ENCODE data around the gene FAM181A.
A peak's percentile ranks its signal among the peaks of the same experiment; 100 is the strongest.

The FAM181A gene

GRCh38 chr14:93960108-93960475 is 32.9 kb downstream of the FAM181A start:
- Histone ChIP-seq H3F3A (ENCODE audit: insufficient read depth) (peaks cover 46% of the 10 kb centered on the region), H3K4me2 (ENCODE audit: low read depth, low read length, poor library complexity, severe bottlenecking) (peak overlapping the region; percentile 64), H2AFZ (ENCODE audit: low read depth, low read length, severe bottlenecking) (no peak overlapping the region), H3K9me3 (ENCODE audit: insufficient read depth, low read length) (no peaks in the 10 kb centered on the region), H3K4me3 (ENCODE audit: insufficient read depth, low read length, poor library complexity, severe bottlenecking) (peak overlapping the region; percentile 19), H3K27me3 (ENCODE audit: low read length) (no peaks in the 10 kb centered on the region), H3K79me2 (ENCODE audit: insufficient read depth, low read length) (no peaks in the 10 kb centered on the region; the same call in 1 of the 2 replicates), H3K9me2 (replicated peaks; ENCODE audit: insufficient read depth, low read length) (no peaks in the 10 kb centered on the region), H3K9ac (ENCODE audit: low read length) (peak overlapping the region; percentile 60), H3K27ac (ENCODE audit: low read depth, low read length) (peak overlapping the region; percentile 99), H4K20me1 (ENCODE audit: low read depth, low read length) (no peaks in the 10 kb centered on the region), H3K36me3 (ENCODE audit: low read length) (no peaks in the 10 kb centered on the region)
- TF ChIP-seq CTCF (IDR thresholded peaks at IDR 0.05; ENCODE audit: insufficient read depth, low read length, poor library complexity, severe bottlenecking): no peak
- TF ChIP-seq EZH2phosphoT487 (conservative IDR thresholded peaks at IDR 0.05; ENCODE audit: low read length): no peak

DNA sequence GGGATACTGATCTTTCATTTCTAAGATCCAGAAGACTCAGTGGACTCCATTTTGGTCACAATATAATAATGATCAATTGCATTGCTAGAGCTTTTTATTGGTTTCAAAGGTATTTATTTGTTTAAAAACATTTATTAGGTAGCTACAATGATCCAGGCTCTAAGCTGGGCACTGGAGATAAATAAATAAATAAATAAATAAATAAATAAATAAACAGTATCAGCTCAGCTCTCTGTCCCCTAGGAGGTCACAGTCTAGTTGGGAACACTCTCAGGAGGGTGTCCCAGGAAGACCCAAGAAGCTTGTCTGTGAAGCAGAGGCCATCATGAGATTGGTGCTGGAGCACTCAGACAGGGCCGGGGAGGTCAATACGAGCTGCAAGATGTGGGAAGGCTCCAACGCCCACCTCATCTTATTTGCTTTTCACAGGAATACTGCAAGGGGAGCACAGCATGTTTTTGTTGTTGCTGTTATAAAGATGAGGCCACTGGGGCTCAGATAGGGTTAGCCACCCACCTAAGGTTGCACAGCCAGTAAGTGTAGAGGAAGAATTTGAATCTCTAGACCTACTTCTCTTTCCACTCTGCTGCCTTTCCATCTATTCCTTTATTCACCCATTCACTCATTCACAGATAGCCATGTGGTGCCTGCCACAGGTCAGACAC is 33.8 kb downstream of the FAM181A start:
- Histone ChIP-seq H2AFZ (ENCODE audit: low read depth, low read length, severe bottlenecking) (no peak overlapping the region), H3K27ac (ENCODE audit: low read depth, low read length) (peak overlapping the region; percentile 99), H3K79me2 (ENCODE audit: insufficient read depth, low read length) (no peaks in the 10 kb centered on the region; the same call in 1 of the 2 replicates), H3K4me2 (ENCODE audit: low read depth, low read length, poor library complexity, severe bottlenecking) (peak overlapping the region; percentile 64), H3K27me3 (ENCODE audit: low read length) (no peaks in the 10 kb centered on the region), H3K9ac (ENCODE audit: low read length) (peak overlapping the region; percentile 60), H3K4me3 (ENCODE audit: insufficient read depth, low read length, poor library complexity, severe bottlenecking) (no peak overlapping the region), H3F3A (ENCODE audit: insufficient read depth) (peaks cover 42% of the 10 kb centered on the region), H4K20me1 (ENCODE audit: low read depth, low read length) (no peaks in the 10 kb centered on the region), H3K9me3 (ENCODE audit: insufficient read depth, low read length) (no peaks in the 10 kb centered on the region), H3K36me3 (ENCODE audit: low read length) (no peaks in the 10 kb centered on the region), H3K9me2 (replicated peaks; ENCODE audit: insufficient read depth, low read length) (no peaks in the 10 kb centered on the region)
- TF ChIP-seq EZH2phosphoT487 (conservative IDR thresholded peaks at IDR 0.05; ENCODE audit: low read length) (no peak), CTCF (IDR thresholded peaks at IDR 0.05; ENCODE audit: insufficient read depth, low read length, poor library complexity, severe bottlenecking) (no peak)

GRCh38 chr14:93961620-93962019 is 34.5 kb downstream of the FAM181A start:
- no peak overlapping the region for H3K4me3 ChIP-seq (ENCODE audit: insufficient read depth, low read length, poor library complexity, severe bottlenecking)
- peak overlapping the region; percentile 49 for H3K9ac ChIP-seq (ENCODE audit: low read length)
- no peaks in the 10 kb centered on the region for H3K36me3 ChIP-seq (ENCODE audit: low read length)
- H4K20me1 ChIP-seq (ENCODE audit: low read depth, low read length): no peaks in the 10 kb centered on the region
- no peaks in the 10 kb centered on the region; the same call in 1 of the 2 replicates for H3K79me2 ChIP-seq (ENCODE audit: insufficient read depth, low read length)
- no peak overlapping the region for H2AFZ ChIP-seq (ENCODE audit: low read depth, low read length, severe bottlenecking)
- H3K9me3 ChIP-seq (ENCODE audit: insufficient read depth, low read length): no peaks in the 10 kb centered on the region
- H3K4me2 ChIP-seq (ENCODE audit: low read depth, low read length, poor library complexity, severe bottlenecking): peak overlapping the region; percentile 62
- no peaks in the 10 kb centered on the region for H3K9me2 ChIP-seq (replicated peaks; ENCODE audit: insufficient read depth, low read length)
- TF ChIP-seq EZH2phosphoT487 (conservative IDR thresholded peaks at IDR 0.05; ENCODE audit: low read length) (no peak), CTCF (IDR thresholded peaks at IDR 0.05; ENCODE audit: insufficient read depth, low read length, poor library complexity, severe bottlenecking) (no peak)
- H3K27ac ChIP-seq (ENCODE audit: low read depth, low read length): peak overlapping the region; percentile 99
- peaks cover 47% of the 10 kb centered on the region for H3F3A ChIP-seq (ENCODE audit: insufficient read depth)
- no peaks in the 10 kb centered on the region for H3K27me3 ChIP-seq (ENCODE audit: low read length)
